Keratinocyte (primary cell): ENCODE data around the gene IL17RD. TPM values are rescaled to one million over a fixed set of nuclear protein-coding genes. Genes with fewer than 3 reads are reported as not detected.

Experiments
- DNase-seq: peaks from one replicate; pipeline ENCODE4 v3.0.0-alpha.2; 2011; ENCODE audit warnings: low read depth, missing footprints, low spot score
- FAIRE-seq: peaks from 2 replicates; lab custom pipeline; 2011; peaks lifted over from hg19 to GRCh38; lab: Jason Lieb, UNC
- H2AFZ ChIP-seq: 2 replicates; pipeline ENCODE4 v1.6.0; 2012; ENCODE audit warnings: low read length, control low read depth, inconsistent platforms; ENCODE audit not compliant: control insufficient read depth
- H3K27ac ChIP-seq: 2 replicates; pipeline ENCODE4 v1.5.1; 2011; ENCODE audit warnings: low read length; ENCODE audit not compliant: control insufficient read depth, insufficient read depth
- H3K27me3 ChIP-seq: 3 replicates; pipeline ENCODE4 v1.6.0; 2011; ENCODE audit warnings: low read length; ENCODE audit not compliant: control insufficient read depth, insufficient read depth; ENCODE audit errors: extremely low read depth
- H3K36me3 ChIP-seq, 2 experiments: 2 replicates in 1 of 2; 3 replicates in 1 of 2; pipeline ENCODE4 v1.5.1; 2011; ENCODE audit warnings: low read length in 2 of 2, mild to moderate bottlenecking in 1 of 2; ENCODE audit not compliant: control insufficient read depth in 2 of 2, insufficient read depth in 2 of 2; ENCODE audit errors: extremely low read depth in 1 of 2
- H3K4me1 ChIP-seq: 3 replicates; pipeline ENCODE4 v1.5.1; 2011; ENCODE audit warnings: low read length; ENCODE audit not compliant: control insufficient read depth, insufficient read depth; ENCODE audit errors: extremely low read depth
- H3K4me2 ChIP-seq: 3 replicates; pipeline ENCODE4 v1.6.0; 2011; ENCODE audit warnings: low read depth, low read length; ENCODE audit not compliant: control insufficient read depth, insufficient read depth; ENCODE audit errors: extremely low read depth
- H3K4me3 ChIP-seq, 3 experiments: fragments of 200-600 bp in 1 of 3; sonication (generic) in 1 of 3; 2 replicates in 2 of 3; 3 replicates in 1 of 3; pipeline ENCODE4 v1.5.1; 2011 to 2016; ENCODE audit warnings: low read length in 3 of 3, mild to moderate bottlenecking in 3 of 3, control low read depth in 2 of 3, inconsistent platforms in 1 of 3, low read depth in 1 of 3, mixed read lengths in 1 of 3, mixed run types in 1 of 3, moderate library complexity in 1 of 3; ENCODE audit not compliant: control insufficient read depth in 2 of 3, insufficient read depth in 2 of 3; ENCODE audit errors: extremely low read depth in 1 of 3
- H3K79me2 ChIP-seq: 2 replicates; pipeline ENCODE4 v1.6.0; 2012; ENCODE audit warnings: low read length; ENCODE audit not compliant: control insufficient read depth, insufficient read depth
- H3K9ac ChIP-seq: 3 replicates; pipeline ENCODE4 v1.6.0; 2011; ENCODE audit warnings: low read length; ENCODE audit not compliant: control insufficient read depth, insufficient read depth; ENCODE audit errors: extremely low read depth
- H3K9me1 ChIP-seq: 3 replicates; pipeline ENCODE4 v1.6.0; 2011; ENCODE audit warnings: low read length; ENCODE audit not compliant: control insufficient read depth, insufficient read depth; ENCODE audit errors: extremely low read depth
- H3K9me3 ChIP-seq: 2 replicates; pipeline ENCODE4 v1.5.1; 2012; ENCODE audit warnings: low read depth, low read length; ENCODE audit not compliant: control insufficient read depth
- H4K20me1 ChIP-seq: 3 replicates; pipeline ENCODE4 v1.6.0; 2011; ENCODE audit warnings: low read length; ENCODE audit not compliant: control insufficient read depth, insufficient read depth; ENCODE audit errors: extremely low read depth
- EZH2 ChIP-seq: IDR thresholded peaks from one replicate; pipeline ENCODE4 v1.6.1; 2012; ENCODE audit warnings: inconsistent platforms, mild to moderate bottlenecking, low read length, moderate library complexity
- dilution Hi-C: fragments of 300-500 bp; cut with MboI; formaldehyde crosslinking; loops from one replicate; pipeline ENCODE4 v1.7.0; 2020; ENCODE audit warnings: low sequenced_read_pairs; ENCODE audit not compliant: extremely low pct_ligation_motif_present
- polyA plus RNA-seq, 5 experiments: library from polyadenylated mRNA; depleted of rRNA in 3 of 5; stranded (reverse) in 3 of 5; stranded (forward) in 1 of 5; unstranded in 1 of 5; fragments of >200 nt; gene quantifications; 1 replicate in 1 of 5; 2 replicates in 3 of 5; 3 replicates in 1 of 5; pipeline versions ENCODE4 v1.2.1 to v1.2.3, GENCODE V29; 2011 to 2012; ENCODE audit warnings: missing spikeins in 2 of 5, low read depth in 1 of 5, low replicate concordance in 1 of 5
- TF ChIP-seq, protein P1 (sequence below), 3 experiments: IDR thresholded peaks in 1 of 3; conservative IDR thresholded peaks in 1 of 3; optimal IDR thresholded peaks in 1 of 3; 2 replicates in 2 of 3; 3 replicates in 1 of 3; pipeline versions ENCODE3 to v1.5.1; 2011; ENCODE audit warnings: low read length in 3 of 3, mild to moderate bottlenecking in 3 of 3, moderate library complexity in 2 of 3, control low read depth in 1 of 3, inconsistent platforms in 1 of 3; ENCODE audit not compliant: insufficient read depth in 2 of 3; ENCODE audit errors: extremely low read depth in 1 of 3

Gene IL17RD
- polyA plus RNA-seq, 1 donor (not counting 4 experiments of a cell fraction or from before 2014, with no cell fraction given) = 1.4 TPM

DNA sequence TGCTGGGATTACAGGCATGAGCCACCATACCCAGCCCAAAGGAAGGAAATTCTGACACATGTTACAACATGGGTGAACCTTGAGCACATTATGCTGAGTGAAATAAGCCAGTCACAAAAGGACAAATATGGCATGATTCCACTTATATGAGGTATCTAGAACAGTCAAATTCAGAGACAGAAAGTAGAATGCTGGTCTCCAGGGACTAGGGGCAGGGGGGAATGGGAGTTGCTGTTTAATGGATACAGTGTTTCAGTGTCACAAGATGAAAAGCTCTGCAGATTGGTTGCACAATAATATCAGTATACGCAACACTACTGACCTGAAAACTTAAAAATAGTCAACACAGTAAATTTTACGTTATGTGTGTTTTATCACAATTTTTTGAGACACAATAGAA is 100.6 kb downstream of the IL17RD start:
- no peak for TF ChIP-seq EZH2
- TF ChIP-seq, protein P1, sequence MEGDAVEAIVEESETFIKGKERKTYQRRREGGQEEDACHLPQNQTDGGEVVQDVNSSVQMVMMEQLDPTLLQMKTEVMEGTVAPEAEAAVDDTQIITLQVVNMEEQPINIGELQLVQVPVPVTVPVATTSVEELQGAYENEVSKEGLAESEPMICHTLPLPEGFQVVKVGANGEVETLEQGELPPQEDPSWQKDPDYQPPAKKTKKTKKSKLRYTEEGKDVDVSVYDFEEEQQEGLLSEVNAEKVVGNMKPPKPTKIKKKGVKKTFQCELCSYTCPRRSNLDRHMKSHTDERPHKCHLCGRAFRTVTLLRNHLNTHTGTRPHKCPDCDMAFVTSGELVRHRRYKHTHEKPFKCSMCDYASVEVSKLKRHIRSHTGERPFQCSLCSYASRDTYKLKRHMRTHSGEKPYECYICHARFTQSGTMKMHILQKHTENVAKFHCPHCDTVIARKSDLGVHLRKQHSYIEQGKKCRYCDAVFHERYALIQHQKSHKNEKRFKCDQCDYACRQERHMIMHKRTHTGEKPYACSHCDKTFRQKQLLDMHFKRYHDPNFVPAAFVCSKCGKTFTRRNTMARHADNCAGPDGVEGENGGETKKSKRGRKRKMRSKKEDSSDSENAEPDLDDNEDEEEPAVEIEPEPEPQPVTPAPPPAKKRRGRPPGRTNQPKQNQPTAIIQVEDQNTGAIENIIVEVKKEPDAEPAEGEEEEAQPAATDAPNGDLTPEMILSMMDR (optimal IDR thresholded peaks at IDR 0.05 in 1 of 3, IDR thresholded peaks at IDR 0.05 in 1 of 3, conservative IDR thresholded peaks at IDR 0.05 in 1 of 3; ENCODE audit: extremely low read depth in 1 of 3, insufficient read depth in 2 of 3, low read length in 3 of 3) = no peak
- H3K4me3 ChIP-seq = no peak overlapping the region
- H3K9ac ChIP-seq = no peak overlapping the region
- H3K79me2 ChIP-seq = no peaks in the 10 kb centered on the region
- H3K36me3 ChIP-seq = no peaks in the 10 kb centered on the region
- no peak overlapping the region for H2AFZ ChIP-seq
- FAIRE-seq = no peak
- DNase-seq = no peak
- H3K27me3 ChIP-seq = no peaks in the 10 kb centered on the region
- H3K4me2 ChIP-seq = no peak overlapping the region
- H3K9me3 ChIP-seq = no peaks in the 10 kb centered on the region
- no peak overlapping the region for H3K27ac ChIP-seq
- H4K20me1 ChIP-seq = no peaks in the 10 kb centered on the region
- H3K4me1 ChIP-seq = peaks cover 42% of the 10 kb centered on the region
- H3K9me1 ChIP-seq = no peaks in the 10 kb centered on the region
- dilution Hi-C loops = no loop called here

DNA sequence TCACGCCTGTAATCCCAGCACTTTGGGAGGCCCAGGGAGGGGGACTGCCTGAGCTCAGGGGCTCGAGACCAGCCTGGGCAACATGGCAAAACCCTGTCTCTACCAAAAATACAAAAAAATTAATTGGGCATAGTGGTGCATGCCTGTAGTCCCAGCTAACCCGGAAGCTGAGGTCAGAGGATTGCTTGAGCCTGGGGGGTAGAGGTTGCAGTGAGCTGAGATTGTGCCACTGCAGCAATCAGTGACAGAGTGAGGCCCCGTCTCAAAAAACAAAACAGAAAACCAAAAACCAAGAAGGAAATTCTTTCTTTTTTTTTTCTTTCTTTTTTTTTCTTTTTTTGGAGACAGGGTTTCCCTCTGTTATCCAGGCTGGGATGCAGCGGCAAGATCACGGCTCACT is 101.2 kb downstream of the IL17RD start:
- Histone ChIP-seq H3K4me2 (no peak overlapping the region), H3K4me1 (peaks cover 42% of the 10 kb centered on the region), H3K9me1 (no peaks in the 10 kb centered on the region), H3K9ac (no peak overlapping the region), H3K4me3 (no peak overlapping the region), H3K9me3 (no peaks in the 10 kb centered on the region), H3K27ac (no peak overlapping the region), H4K20me1 (no peaks in the 10 kb centered on the region), H2AFZ (no peak overlapping the region), H3K79me2 (no peaks in the 10 kb centered on the region), H3K27me3 (no peaks in the 10 kb centered on the region), H3K36me3 (no peaks in the 10 kb centered on the region)
- TF ChIP-seq EZH2 = no peak
- TF ChIP-seq, protein P1 (optimal IDR thresholded peaks at IDR 0.05 in 1 of 3, IDR thresholded peaks at IDR 0.05 in 1 of 3, conservative IDR thresholded peaks at IDR 0.05 in 1 of 3; ENCODE audit: extremely low read depth in 1 of 3, insufficient read depth in 2 of 3, low read length in 3 of 3) = no peak
- DNase-seq (no peak), FAIRE-seq (no peak)
- dilution Hi-C loops = no loop called here
